HG02970 (cell line): ENCODE data around the gene GPR157.
"Not testable (repeated sequence)": the region's sequence is repeated elsewhere in the genome, so short reads cannot be mapped to it uniquely, and the experiment has no call there.

ENCODE experiments used
- ATAC-seq: cut with Tn5 transposase; IDR thresholded peaks from one replicate; pipeline ENCODE4 v1.9.1; 2021; ENCODE audit warnings: mild to moderate bottlenecking, moderate library complexity, moderate number of reproducible peaks; ENCODE audit not compliant: unreplicated experiment, low FRiP score

GPR157 gene

DNA sequence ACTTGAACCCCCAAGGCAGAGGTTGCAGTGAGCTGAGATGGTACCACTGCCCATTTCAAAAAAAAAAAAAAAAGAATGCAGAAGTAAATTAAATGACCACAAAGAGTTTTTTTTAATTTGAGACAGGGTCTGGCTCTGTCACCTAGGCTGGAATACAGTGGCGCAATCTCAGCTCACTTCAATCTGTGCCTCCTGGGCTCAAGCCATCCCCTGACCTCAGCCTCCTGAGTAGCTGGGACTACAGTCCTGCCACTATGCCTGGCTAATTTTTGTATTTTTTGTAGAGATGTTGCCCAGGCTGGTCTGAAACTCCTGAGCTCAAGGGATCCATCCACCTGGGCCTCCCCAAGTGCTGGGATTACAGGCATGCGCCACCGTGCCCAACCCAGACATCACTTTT, 20.2 kb upstream of the GPR157 start:
- no peak for ATAC-seq

GRCh38 chr1:9146156-9146555, 17.3 kb upstream of the GPR157 start:
- ATAC-seq = no peak

GRCh38 chr1:9145714-9146113, 16.8 kb upstream of the GPR157 start:
- ATAC-seq = no peak

DNA sequence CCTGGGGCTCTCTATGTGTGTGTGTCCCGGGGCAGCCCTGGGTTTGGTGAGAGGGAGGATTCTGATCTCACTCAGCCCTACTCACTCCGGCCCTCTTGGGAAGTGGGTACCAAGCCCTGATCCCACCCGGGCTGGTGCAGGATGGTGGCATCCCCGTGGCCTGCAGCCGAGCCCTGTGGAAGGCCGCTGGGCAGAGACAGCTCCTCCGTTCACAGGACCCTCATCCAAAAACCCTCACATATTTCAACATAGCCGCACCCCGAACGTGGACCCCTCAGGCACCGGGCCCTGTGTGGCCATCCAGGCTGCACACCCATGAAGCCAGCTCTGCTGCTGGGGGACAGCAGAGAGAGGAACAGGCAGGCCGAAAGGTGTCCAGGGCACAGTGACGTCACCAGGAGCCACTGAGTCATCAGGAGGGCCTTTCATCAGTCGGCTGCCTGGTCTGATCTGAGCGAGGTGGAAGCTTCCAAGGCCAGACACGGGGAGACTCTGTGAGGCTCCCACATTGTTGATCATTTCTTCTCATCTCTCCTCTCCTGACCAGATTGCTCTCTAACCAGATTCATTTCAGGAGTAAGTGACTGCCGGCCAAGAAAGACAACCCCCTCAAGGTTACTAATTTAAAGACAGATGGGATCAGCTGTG, 16.2 kb upstream of the GPR157 start:
- no peak for ATAC-seq

GRCh38 chr1:9144494-9144893, 15.6 kb upstream of the GPR157 start:
- not testable (repeated sequence) for ATAC-seq

DNA sequence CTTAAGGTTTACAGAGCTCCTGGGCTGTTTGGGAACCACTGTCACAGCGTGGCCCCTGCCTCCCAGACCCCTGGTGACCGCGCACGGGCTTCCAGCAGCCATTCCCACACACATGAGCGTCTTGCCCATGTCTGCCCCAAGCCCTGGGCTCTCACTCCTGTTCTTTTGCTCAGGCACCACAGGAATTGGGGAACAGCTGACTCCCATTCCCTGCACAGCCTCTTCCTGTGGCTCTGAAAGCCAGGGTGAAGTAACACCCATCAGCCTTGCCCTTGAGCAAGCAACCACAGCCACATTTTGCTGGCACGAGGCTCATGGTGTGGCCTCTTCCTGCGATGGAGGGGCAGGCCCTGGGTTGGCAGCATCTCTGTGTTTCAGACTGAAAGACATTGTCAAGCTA, 14.3 kb upstream of the GPR157 start:
- ATAC-seq = no peak

DNA sequence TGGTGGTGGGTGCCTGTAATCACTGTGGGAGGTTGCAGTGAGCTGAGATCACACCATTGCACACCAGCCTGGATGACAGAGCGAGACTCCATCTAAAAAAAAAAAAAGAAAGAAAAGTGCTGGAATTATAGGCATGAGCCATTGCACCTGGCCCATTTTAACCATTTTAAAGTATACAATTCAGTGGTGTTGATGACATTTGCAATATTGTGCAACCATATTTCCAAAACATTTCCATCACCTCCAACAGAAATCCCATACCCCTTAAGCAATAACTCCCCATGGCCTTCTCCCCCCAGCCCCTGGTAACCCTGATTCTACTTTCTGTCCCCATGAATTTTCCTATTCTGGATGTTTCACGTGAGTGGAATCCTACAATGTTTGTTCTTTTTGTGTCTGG, 11.0 kb upstream of the GPR157 start:
- no peak for ATAC-seq

DNA sequence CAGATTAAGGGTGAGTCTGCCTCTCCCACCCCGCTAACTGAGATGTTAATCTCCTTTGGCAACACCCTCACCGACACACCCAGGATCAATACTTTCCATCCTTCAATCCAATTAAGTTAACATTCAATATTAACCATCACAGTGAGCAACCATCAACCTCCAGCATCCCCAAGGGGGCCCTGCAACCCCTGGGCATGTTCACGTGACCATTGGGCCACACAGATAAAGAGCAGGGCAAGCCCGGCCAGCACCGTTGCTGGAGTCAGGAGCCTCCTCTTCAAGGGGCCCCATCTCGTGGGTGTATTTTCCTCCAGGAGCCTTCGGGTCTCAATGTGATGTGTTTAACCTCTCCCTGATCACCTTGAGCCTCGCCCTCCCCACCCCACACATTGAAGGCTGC, 8.0 kb upstream of the GPR157 start:
- no peak for ATAC-seq

GRCh38 chr1:9135073-9135836, 6.4 kb upstream of the GPR157 start:
- no peak for ATAC-seq

DNA sequence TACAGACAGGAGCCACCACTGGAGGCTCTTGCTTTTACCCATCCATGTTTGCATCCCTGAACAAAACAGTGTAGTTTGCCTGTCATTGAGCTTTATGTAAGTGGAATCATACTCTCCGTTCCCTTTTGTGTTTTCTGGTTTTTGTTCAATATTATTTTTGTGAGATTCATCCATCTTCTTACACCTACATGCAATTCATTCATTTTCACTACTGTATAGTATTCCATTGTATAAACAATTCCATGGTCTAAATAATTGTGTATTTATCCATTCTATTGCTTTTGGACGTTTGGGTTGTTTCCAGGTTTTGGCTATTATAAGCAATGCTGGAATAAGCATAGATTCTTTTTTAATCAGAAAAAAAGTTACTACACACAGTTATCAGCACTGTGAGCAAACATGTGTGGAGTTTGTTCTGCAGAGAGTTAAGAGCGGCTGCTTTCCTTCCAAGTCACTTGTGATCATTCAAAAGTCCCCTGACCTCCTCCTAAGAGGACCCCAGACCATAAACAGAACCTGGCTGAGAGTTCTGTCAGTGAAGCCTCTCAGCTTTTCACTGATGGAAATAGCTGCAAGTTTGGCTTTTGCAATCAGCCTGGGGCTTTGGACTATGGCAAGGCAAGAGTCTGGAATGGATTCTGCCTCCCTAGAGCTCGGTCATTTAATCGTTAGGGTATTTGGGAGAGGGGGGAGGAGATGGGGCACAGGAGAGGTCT, 5.1 kb upstream of the GPR157 start:
- ATAC-seq = no peak

- peak; percentile 59 for ATAC-seq
These were observed 552 bp upstream of the GPR157 start for GRCh38 chr1:9129266-9130041.

- peak; percentile 3 for ATAC-seq
These were observed 759 bp downstream of the GPR157 start for GRCh38 chr1:9128166-9128519.

- ATAC-seq = no peak
These were observed 1.3 kb downstream of the GPR157 start for GRCh38 chr1:9127395-9128165.

GRCh38 chr1:9126511-9126910, 2.4 kb downstream of the GPR157 start:
- no peak for ATAC-seq

DNA sequence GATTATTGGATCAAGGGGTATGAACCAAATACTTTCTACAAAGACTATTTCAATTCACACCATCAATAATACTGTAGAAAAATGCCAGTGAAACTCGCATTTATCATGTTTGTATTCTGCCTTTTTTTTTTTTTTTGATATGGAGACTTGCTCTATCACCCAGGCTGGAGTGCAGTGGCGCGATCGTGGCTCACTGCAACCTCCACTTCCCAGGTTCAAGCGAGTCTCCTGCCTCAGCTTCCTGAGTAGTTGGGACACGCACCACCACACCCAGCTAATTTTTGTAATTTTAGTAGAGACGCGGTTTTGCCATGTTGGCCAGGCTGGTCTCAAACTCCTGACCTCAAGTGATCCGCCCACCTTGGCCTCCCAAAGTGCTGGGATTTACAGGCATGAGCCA, 3.1 kb downstream of the GPR157 start:
- ATAC-seq = not testable (repeated sequence)

GRCh38 chr1:9125325-9125724, 3.6 kb downstream of the GPR157 start:
- no peak for ATAC-seq

DNA sequence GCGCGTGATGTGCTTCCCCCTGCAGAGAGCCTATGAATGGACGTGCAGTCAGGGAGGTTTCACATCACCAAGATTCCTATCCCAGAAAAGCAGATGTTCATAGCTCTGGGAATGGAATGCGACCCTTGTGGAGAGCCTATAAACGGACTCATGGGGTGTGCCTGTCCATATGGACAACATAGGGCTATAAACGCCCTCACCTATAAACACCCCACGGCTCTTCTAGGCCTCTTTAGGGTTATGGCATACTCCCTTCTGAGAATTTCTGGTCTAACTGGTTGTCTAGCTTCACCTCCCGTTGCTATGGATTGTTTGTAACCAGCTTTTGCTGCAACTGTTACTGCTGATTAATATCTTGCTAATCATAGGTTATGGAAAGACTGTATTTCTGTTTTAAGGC, 4.5 kb downstream of the GPR157 start:
- ATAC-seq = not testable (repeated sequence)

DNA sequence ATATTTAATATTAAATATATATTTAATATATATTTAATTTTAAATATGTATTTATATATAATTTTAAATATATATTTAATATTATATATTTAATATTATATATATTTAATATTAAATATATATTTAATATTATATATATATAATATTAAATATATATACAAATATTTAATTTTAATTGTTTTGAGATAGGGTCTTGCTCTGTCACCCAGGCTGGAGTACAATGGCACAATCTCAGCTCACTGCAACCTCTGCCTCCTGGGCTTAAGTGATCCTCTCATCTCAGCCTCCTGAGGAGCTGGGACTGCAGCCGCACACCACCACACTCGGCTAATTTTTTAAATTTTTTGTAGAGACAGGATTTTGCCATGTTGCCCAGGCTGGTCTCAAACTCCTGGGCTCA, 5.2 kb downstream of the GPR157 start:
- not testable (repeated sequence) for ATAC-seq

- ATAC-seq = no peak
These were observed 7.1 kb downstream of the GPR157 start for GRCh38 chr1:9121496-9122409.
